ENCODE measurements around the gene ENG.
A peak's percentile ranks its signal among the peaks of the same experiment; 100 is the strongest.

The ENG gene

GRCh38 chr9:127814619-127815511, 39.6 kb downstream of the ENG start:
- no peak for DNase-seq (ENCODE audit: low read depth)

GRCh38 chr9:127813686-127814226, 40.7 kb downstream of the ENG start:
- DNase-seq (ENCODE audit: low read depth): no peak

- no peak for DNase-seq (ENCODE audit: low read depth)
Observed at GRCh38 chr9:127812936-127813675, 41.4 kb downstream of the ENG start.

- DNase-seq (ENCODE audit: low read depth): no peak
Observed at GRCh38 chr9:127812011-127812410, 42.4 kb downstream of the ENG start.

- DNase-seq (ENCODE audit: low read depth): no peak
Observed at GRCh38 chr9:127810378-127811187, 43.9 kb downstream of the ENG start.

GRCh38 chr9:127809540-127810377, 44.7 kb downstream of the ENG start:
- no peak for DNase-seq (ENCODE audit: low read depth)

GRCh38 chr9:127809002-127809539, 45.4 kb downstream of the ENG start:
- DNase-seq (ENCODE audit: low read depth): no peak

GRCh38 chr9:127808347-127809001, 46.0 kb downstream of the ENG start:
- no peak for DNase-seq (ENCODE audit: low read depth)

- no peak for DNase-seq (ENCODE audit: low read depth)
Observed at GRCh38 chr9:127806871-127807270, 47.6 kb downstream of the ENG start.

GRCh38 chr9:127805620-127806019, 48.8 kb downstream of the ENG start:
- DNase-seq (ENCODE audit: low read depth): no peak

- no peak for DNase-seq (ENCODE audit: low read depth)
Observed at GRCh38 chr9:127803507-127804352, 50.7 kb downstream of the ENG start.

- peak; percentile 70 for DNase-seq (ENCODE audit: low read depth)
Observed at GRCh38 chr9:127802576-127803443, 51.6 kb downstream of the ENG start, which contains the start of gene FPGS. Gene FPGS (plus strand): TSS chr9:127802882. CDS start chr9:127802925, 43 bp downstream.

- DNase-seq (ENCODE audit: low read depth): no peak
Observed at GRCh38 chr9:127801955-127802575, 52.4 kb downstream of the ENG start.

GRCh38 chr9:127796852-127797370, 57.5 kb downstream of the ENG start:
- no peak for DNase-seq (ENCODE audit: low read depth)

- no peak for DNase-seq (ENCODE audit: low read depth)
Observed at GRCh38 chr9:127796225-127796813, 58.1 kb downstream of the ENG start.

GRCh38 chr9:127794001-127794791, 60.3 kb downstream of the ENG start:
- DNase-seq (ENCODE audit: low read depth): no peak

Data from activated T-cell treated with anti-CD3 and anti-CD28 coated beads for 24 hours (primary cell).